ENCODE results near the gene ZC3H8. TPM values are rescaled to one million over a fixed set of nuclear protein-coding genes. Genes with fewer than 3 reads are reported as not detected.
"Not testable (repeated sequence)": the region's sequence is repeated elsewhere in the genome, so short reads cannot be mapped to it uniquely, and the experiment has no call there.

The ZC3H8 gene
- total RNA-seq, 1 donor from 2014 or later: 20.7 TPM

GRCh38 chr2:112295407-112296078, 40.7 kb upstream of the ZC3H8 start:
- no peaks in the 10 kb centered on the region for H3K9me3 Mint-ChIP-seq
- H3K27me3 Mint-ChIP-seq: no peaks in the 10 kb centered on the region
- no peak for DNase-seq (ENCODE audit: extremely low spot score, unreplicated experiment)
- H3K36me3 Mint-ChIP-seq: peaks cover 6% of the 10 kb centered on the region
- no peak for TF ChIP-seq CTCF (conservative IDR thresholded peaks at IDR 0.05)
- H3K4me1 Mint-ChIP-seq (ENCODE audit: unreplicated experiment): no peaks in the 10 kb centered on the region
- no peak overlapping the region for H3K27ac Mint-ChIP-seq
- no peak overlapping the region for H3K4me3 Mint-ChIP-seq

GRCh38 chr2:112293636-112294401, 39.0 kb upstream of the ZC3H8 start:
- Mint-ChIP-seq H3K4me1 (ENCODE audit: unreplicated experiment) (no peaks in the 10 kb centered on the region), H3K27me3 (no peaks in the 10 kb centered on the region), H3K4me3 (no peak overlapping the region), H3K9me3 (no peaks in the 10 kb centered on the region), H3K27ac (no peak overlapping the region), H3K36me3 (no peaks in the 10 kb centered on the region)
- no peak for DNase-seq (ENCODE audit: extremely low spot score, unreplicated experiment)
- no peak for TF ChIP-seq CTCF (conservative IDR thresholded peaks at IDR 0.05)

- Mint-ChIP-seq H3K36me3 (no peaks in the 10 kb centered on the region), H3K27me3 (no peaks in the 10 kb centered on the region), H3K4me3 (no peak overlapping the region)
Measured at GRCh38 chr2:112290648-112291047, 35.8 kb upstream of the ZC3H8 start.

GRCh38 chr2:112290088-112290487, 35.2 kb upstream of the ZC3H8 start:
- Mint-ChIP-seq H3K4me1 (ENCODE audit: unreplicated experiment) (no peaks in the 10 kb centered on the region), H3K27me3 (no peaks in the 10 kb centered on the region)

More at GRCh38 chr2:112290648-112291047, 35.8 kb upstream of the ZC3H8 start:
- H3K4me1 Mint-ChIP-seq (ENCODE audit: unreplicated experiment): no peaks in the 10 kb centered on the region
- no peak overlapping the region for H3K27ac Mint-ChIP-seq
- no peak for TF ChIP-seq CTCF (conservative IDR thresholded peaks at IDR 0.05)
- no peaks in the 10 kb centered on the region for H3K9me3 Mint-ChIP-seq
- no peak for DNase-seq (ENCODE audit: extremely low spot score, unreplicated experiment)

GRCh38 chr2:112283535-112283934, 28.7 kb upstream of the ZC3H8 start:
- H3K4me3 Mint-ChIP-seq; H3K9me3 Mint-ChIP-seq; H3K4me1 Mint-ChIP-seq (ENCODE audit: unreplicated experiment); H3K27ac Mint-ChIP-seq; H3K36me3 Mint-ChIP-seq; DNase-seq (ENCODE audit: extremely low spot score, unreplicated experiment); H3K27me3 Mint-ChIP-seq: not testable (repeated sequence)

More at GRCh38 chr2:112290088-112290487, 35.2 kb upstream of the ZC3H8 start:
- Mint-ChIP-seq H3K36me3 (no peaks in the 10 kb centered on the region), H3K4me3 (no peak overlapping the region), H3K27ac (no peak overlapping the region), H3K9me3 (no peaks in the 10 kb centered on the region)
- no peak for TF ChIP-seq CTCF (conservative IDR thresholded peaks at IDR 0.05)
- no peak for DNase-seq (ENCODE audit: extremely low spot score, unreplicated experiment)

GRCh38 chr2:112282066-112282465, 27.2 kb upstream of the ZC3H8 start:
- H3K36me3 Mint-ChIP-seq; DNase-seq (ENCODE audit: extremely low spot score, unreplicated experiment); H3K27me3 Mint-ChIP-seq; H3K4me1 Mint-ChIP-seq (ENCODE audit: unreplicated experiment); H3K9me3 Mint-ChIP-seq; H3K4me3 Mint-ChIP-seq; H3K27ac Mint-ChIP-seq: not testable (repeated sequence)
